GM12801 (cell line): ENCODE results near the gene MYO3B.

Source experiments
- TF ChIP-seq, protein P1 (sequence below): IDR thresholded peaks from one replicate; pipeline ENCODE4 v1.5.1; 2011; ENCODE audit warnings: control low read depth; ENCODE audit not compliant: insufficient read length; ENCODE audit errors: extremely low read depth

MYO3B gene

DNA sequence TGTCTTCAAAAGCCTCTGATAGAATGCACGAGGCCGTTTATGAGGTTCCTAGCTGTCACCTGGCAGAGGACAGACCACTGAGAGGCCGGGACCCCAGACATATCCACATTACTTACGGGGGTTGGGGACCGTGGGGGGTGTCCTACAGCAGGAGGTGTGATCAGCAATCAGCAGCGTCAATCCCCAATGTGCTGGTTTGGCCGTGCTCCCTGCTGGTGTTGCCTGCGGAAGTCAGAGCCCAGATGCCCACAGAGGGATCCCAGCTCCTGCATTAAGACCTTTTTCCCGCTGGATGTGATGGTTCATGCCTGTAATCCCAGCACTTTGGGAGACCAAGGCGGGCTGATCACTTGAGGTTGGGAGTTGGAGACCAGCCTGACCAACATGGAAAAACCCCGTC lies 516.4 kb downstream of the MYO3B start:
- TF ChIP-seq, protein P1, sequence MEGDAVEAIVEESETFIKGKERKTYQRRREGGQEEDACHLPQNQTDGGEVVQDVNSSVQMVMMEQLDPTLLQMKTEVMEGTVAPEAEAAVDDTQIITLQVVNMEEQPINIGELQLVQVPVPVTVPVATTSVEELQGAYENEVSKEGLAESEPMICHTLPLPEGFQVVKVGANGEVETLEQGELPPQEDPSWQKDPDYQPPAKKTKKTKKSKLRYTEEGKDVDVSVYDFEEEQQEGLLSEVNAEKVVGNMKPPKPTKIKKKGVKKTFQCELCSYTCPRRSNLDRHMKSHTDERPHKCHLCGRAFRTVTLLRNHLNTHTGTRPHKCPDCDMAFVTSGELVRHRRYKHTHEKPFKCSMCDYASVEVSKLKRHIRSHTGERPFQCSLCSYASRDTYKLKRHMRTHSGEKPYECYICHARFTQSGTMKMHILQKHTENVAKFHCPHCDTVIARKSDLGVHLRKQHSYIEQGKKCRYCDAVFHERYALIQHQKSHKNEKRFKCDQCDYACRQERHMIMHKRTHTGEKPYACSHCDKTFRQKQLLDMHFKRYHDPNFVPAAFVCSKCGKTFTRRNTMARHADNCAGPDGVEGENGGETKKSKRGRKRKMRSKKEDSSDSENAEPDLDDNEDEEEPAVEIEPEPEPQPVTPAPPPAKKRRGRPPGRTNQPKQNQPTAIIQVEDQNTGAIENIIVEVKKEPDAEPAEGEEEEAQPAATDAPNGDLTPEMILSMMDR: no peak

DNA sequence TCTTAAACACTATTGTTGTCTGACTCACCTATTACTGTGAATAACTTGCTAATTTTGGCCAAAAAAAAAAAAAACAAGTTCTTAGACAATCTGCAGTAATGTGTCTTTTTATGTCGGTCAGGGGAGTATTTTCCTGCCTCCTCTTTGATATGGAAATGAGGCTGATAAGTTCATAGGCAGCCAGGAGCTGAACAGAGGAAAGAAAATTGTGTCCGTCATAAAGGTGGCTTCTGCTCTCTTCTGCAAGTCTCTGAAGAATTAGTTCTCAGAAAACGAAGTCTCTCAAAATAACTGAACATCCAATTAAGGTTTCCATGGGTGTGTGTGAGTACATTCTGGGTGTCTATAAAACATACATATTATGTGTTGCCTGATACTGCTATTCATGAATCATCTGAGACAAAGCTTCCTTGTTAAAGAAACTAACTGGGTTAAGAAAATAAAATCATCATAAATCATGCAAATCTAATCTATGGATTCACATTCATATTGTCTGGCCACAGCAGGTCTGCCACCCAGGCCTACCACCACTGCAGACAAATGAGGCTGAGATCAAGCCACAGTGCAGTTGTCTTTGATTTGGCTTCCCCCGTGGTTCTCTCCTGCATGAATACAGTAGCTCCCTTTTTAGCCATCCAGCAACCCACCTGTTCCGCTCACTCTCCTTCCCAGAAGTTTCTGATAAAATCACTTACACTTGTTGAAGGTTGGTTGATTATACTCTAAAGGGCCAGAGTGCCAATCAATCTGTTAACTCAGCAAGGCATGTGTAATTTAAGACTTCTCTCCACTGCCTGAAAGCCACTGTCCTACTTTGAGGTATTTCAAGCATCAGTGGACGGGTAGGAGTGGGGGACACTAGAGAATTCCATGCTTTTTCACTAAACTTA lies 517.8 kb downstream of the MYO3B start:
- TF ChIP-seq, protein P1: no peak

DNA sequence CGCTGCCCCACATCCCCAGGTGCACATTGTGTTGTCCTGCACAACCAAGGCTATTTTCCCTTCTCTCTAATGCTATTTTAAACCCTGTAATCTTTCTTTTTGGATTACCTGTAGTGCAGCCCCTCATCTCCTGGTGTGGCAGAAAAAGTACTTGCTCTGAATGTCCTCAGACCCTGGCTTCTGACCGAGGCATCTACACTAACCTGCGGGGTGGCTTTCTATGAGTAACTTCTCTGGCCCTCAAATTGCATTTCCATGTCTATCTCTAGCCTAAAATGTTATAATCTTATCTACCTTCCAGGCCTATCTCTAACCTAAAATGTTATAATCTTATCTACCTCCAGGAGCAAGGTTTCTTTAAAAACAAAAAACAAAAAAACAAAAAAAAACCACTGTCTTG lies 519.0 kb downstream of the MYO3B start:
- TF ChIP-seq, protein P1: no peak

DNA sequence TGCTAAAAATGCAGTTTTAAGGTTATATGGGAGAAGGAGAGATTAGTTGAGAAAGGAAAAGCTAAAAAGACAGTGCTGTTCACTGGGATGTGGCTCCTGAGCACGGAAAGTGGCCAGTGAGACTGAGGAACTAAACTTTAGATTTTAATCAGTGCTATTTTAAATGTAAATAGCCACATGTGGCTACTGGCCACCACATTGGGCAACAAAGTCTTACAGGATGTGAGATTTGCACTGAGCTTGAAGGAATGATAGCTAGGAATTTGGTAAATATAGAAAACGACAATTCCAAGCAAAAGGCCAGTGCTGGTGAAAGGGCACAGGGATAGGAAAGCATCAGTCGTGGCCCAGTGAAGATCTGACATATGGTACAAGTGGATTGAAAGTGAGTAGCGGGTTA lies 523.1 kb downstream of the MYO3B start:
- TF ChIP-seq, protein P1: no peak

DNA sequence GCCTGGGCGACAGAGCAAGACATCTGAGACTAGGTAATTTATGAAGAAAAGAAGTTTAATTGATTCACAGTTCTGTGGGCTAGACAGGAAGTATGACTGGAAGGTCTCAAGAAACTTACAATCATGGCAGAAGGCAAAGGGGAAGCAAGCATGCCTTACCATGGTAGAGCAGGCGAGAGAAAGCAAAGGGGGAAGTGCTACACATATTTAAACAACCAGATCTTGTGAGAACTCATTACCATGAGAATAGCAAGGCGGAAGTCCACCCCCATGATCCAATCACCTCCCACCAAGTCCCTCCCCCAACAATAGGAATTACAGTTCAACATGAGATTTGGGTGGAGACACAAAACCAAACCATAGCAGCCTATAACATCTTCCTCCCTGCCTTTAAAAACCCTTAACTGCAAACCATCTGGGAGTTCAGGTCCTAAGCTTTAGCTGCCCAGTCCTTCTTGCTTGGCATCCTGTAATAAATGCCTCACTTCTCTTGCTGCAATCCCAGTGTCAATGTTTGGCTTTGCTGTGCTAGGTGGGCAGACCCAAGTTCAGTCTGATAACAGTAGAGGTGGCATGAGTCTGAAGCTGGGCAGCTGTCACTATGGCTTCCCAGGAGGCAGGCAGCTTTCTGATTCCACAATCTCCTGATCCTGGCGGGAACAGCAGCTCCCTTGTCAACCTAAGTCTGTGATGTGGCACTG lies 526.0 kb downstream of the MYO3B start:
- TF ChIP-seq, protein P1: no peak
